ENCODE data around the gene KCNH6. TPM values are rescaled to one million over a fixed set of nuclear protein-coding genes. Genes with fewer than 3 reads are reported as not detected.

Gene KCNH6
- total RNA-seq, 1 donor from 2014 or later: not detected

DNA sequence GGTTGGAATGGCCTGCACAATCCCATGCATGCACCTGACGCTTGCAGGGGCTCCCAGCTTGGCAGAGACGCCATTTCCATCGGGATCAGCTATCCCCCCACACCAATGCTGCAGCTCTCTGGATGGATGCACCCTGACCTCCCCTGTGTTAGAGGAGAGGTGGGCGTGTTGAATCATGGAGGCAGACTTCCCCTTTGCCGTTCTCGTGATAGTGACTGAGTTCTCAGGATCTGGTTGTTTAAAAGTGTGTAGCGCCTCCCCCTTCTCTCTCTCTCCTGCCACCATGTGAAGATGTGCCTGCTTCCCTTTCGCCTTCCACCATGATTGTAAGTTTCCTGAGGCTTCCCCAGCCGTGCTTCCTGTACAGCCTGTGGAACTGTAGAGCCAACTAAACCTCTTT lies 17.8 kb upstream of the KCNH6 start:
- intact Hi-C loops (cut with DNase I): no loop called here
- H3K9me3 ChIP-seq: no peaks in the 10 kb centered on the region
- TF ChIP-seq, protein P1, sequence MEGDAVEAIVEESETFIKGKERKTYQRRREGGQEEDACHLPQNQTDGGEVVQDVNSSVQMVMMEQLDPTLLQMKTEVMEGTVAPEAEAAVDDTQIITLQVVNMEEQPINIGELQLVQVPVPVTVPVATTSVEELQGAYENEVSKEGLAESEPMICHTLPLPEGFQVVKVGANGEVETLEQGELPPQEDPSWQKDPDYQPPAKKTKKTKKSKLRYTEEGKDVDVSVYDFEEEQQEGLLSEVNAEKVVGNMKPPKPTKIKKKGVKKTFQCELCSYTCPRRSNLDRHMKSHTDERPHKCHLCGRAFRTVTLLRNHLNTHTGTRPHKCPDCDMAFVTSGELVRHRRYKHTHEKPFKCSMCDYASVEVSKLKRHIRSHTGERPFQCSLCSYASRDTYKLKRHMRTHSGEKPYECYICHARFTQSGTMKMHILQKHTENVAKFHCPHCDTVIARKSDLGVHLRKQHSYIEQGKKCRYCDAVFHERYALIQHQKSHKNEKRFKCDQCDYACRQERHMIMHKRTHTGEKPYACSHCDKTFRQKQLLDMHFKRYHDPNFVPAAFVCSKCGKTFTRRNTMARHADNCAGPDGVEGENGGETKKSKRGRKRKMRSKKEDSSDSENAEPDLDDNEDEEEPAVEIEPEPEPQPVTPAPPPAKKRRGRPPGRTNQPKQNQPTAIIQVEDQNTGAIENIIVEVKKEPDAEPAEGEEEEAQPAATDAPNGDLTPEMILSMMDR (IDR thresholded peaks at IDR 0.05): no peak
- DNase-seq (ENCODE audit: low spot score in 2 of 2): no peak
- H3K27me3 ChIP-seq: no peaks in the 10 kb centered on the region
- no peak overlapping the region for H3K27ac ChIP-seq
- H3K4me1 ChIP-seq: no peaks in the 10 kb centered on the region
- H3K36me3 ChIP-seq: no peaks in the 10 kb centered on the region
- H3K4me3 ChIP-seq: no peak overlapping the region

DNA sequence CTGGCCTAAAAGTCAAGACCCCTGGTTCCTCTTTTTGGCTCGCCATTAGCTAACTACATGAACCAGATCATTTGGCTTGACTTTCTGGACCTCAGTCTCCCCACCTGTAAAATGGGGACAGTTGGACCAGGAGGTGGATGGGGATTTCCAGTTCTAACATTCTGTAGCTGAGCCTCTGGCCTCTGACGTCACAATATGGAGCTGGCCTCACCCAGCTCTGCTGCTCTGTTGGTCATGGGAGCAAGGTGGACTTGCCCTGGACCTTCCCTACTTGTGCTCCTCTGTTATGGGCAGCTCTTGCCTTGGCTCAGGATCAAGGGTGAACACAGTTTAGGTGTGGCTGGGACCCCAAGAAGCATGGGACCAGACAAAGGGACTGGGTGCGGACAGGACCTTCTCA lies 16.5 kb upstream of the KCNH6 start:
- DNase-seq (ENCODE audit: low spot score in 2 of 2): no peak
- TF ChIP-seq, protein P1 (IDR thresholded peaks at IDR 0.05): no peak
- Histone ChIP-seq H3K9me3 (no peaks in the 10 kb centered on the region), H3K27ac (no peak overlapping the region), H3K36me3 (no peaks in the 10 kb centered on the region), H3K4me3 (no peak overlapping the region), H3K27me3 (no peaks in the 10 kb centered on the region), H3K4me1 (no peaks in the 10 kb centered on the region)
- intact Hi-C loops (cut with DNase I): no loop called here

DNA sequence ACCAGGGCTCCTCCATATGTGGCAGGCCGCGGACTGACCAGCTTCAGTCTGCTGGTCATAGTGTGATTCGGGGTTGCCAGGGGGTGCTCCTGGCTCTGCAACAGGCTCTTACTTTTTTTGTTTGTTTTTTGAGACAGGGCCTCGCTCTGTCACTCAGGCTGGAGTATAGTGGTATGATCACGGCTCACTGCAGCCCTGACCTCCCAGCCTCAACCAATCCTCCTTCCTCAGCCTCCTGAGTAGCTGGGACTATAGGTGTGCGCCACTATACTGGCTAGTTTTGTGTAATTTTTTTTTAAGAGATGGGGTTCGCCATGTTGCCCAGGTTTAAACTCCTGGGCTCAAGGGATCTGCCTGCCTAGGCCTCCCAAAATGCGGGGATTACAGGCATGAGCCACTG lies 11.8 kb upstream of the KCNH6 start:
- intact Hi-C loops (cut with DNase I): no loop called here
- Histone ChIP-seq H3K4me3 (no peak overlapping the region), H3K9me3 (no peaks in the 10 kb centered on the region), H3K27ac (no peak overlapping the region), H3K4me1 (no peaks in the 10 kb centered on the region), H3K27me3 (no peaks in the 10 kb centered on the region), H3K36me3 (no peaks in the 10 kb centered on the region)
- no peak for DNase-seq (ENCODE audit: low spot score in 2 of 2)
- TF ChIP-seq, protein P1 (IDR thresholded peaks at IDR 0.05): no peak

DNA sequence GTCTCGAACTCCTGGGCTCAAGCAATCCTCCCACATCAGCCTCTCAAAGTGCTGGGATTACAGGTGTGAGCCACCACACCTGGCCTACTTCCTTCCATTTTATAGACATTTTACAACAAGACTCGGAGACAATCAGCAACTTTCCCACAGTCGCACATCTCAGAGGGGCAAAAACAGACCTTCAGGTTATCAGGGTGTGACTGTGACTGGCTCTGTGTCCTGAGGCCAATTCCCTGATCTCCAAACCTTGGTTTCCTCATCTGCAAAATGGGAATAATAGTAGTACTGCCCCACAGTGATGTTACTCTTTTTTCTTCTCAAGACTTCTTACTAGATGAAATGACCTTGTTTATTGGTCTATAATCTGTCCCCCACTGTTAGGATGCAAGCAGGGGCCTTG lies 10.8 kb upstream of the KCNH6 start:
- Histone ChIP-seq H3K27ac (no peak overlapping the region), H3K36me3 (no peaks in the 10 kb centered on the region), H3K4me3 (no peak overlapping the region), H3K4me1 (no peaks in the 10 kb centered on the region), H3K9me3 (no peaks in the 10 kb centered on the region), H3K27me3 (no peaks in the 10 kb centered on the region)
- TF ChIP-seq, protein P1 (IDR thresholded peaks at IDR 0.05): no peak
- intact Hi-C loops (cut with DNase I): no loop called here
- DNase-seq (ENCODE audit: low spot score in 2 of 2): no peak

DNA sequence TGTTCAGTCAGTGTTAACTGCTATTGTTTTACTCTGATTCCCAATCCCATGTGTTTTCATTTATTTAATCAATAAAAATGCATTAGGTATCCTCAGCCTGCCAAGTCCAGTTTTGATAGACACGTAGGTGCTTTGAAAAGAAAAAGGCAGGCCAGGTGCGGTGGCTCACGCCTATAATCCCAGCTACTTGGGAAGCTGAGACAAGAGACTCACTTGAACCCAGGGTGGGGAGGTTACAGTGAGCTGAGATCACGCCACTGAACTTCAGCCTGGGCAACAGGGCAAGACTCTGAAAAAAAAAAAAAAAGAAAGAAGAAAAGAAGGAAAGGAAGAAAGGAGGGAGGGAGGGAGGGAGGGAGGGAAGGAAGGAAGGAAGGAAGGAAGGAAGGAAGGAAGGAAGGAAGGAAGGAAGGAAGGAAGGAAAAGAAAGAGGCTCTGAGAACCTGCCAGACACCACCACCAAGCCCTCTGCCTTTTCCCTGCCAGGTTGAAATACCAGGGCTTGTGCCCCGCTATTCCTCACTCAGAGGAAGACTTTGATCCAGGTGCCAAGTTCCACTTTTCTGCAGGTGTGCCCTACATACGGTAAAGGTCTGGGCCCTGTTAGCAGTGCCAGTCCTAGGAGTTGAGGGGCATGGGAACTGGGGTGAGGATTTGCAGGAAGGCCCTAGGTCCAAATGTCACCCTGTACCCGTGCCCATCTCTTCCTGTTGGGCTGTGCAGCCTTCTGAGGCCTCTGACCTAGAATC lies 10.1 kb upstream of the KCNH6 start:
- H3K4me3 ChIP-seq: no peak overlapping the region
- DNase-seq (ENCODE audit: low spot score in 2 of 2): no peak
- no peaks in the 10 kb centered on the region for H3K4me1 ChIP-seq
- intact Hi-C loops (cut with DNase I): no loop called here
- no peaks in the 10 kb centered on the region for H3K9me3 ChIP-seq
- TF ChIP-seq, protein P1 (IDR thresholded peaks at IDR 0.05): no peak
- no peaks in the 10 kb centered on the region for H3K36me3 ChIP-seq
- no peaks in the 10 kb centered on the region for H3K27me3 ChIP-seq
- H3K27ac ChIP-seq: no peak overlapping the region

DNA sequence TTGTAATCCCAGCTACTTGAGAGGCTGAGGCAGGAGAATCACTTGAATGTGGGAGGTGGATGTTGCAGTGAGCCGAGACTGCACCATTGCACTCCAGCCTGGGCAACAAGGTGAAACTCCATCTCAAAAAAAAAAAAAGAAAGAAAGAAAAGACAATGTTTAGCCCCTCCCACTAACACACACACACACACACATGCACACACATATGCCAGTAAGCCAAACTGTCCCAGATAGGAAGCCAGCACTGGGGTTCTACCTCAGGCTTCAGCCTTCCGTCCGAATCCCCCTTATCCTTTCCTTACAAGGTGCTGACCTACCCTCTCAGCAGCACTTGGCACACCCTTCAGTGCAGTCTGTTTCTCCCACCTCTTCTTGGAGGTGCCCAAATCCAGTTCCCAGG lies 8.7 kb upstream of the KCNH6 start:
- Histone ChIP-seq H3K4me3 (no peak overlapping the region), H3K36me3 (no peaks in the 10 kb centered on the region), H3K27me3 (no peaks in the 10 kb centered on the region), H3K9me3 (no peaks in the 10 kb centered on the region), H3K27ac (no peak overlapping the region), H3K4me1 (no peaks in the 10 kb centered on the region)
- TF ChIP-seq, protein P1 (IDR thresholded peaks at IDR 0.05): no peak
- DNase-seq (ENCODE audit: low spot score in 2 of 2): no peak
- intact Hi-C loops (cut with DNase I): no loop called here
